GM21367 (cell line): Measurements from ENCODE around the gene HCFC1R1.

Source experiments
- ATAC-seq: cut with Tn5 transposase; IDR thresholded peaks from one replicate; pipeline ENCODE4 v1.9.1; 2021; ENCODE audit not compliant: unreplicated experiment

HCFC1R1 gene

GRCh38 chr16:3035972-3036725 is 12.4 kb upstream of the HCFC1R1 start:
- no peak for ATAC-seq

- ATAC-seq: no peak
Measured at GRCh38 chr16:3035289-3035971, 11.7 kb upstream of the HCFC1R1 start.

GRCh38 chr16:3032624-3033023 is 8.9 kb upstream of the HCFC1R1 start:
- ATAC-seq: no peak

- ATAC-seq: no peak
Measured at GRCh38 chr16:3030222-3031212, 6.8 kb upstream of the HCFC1R1 start.

- ATAC-seq: no peak
Measured at GRCh38 chr16:3029491-3030221, 5.9 kb upstream of the HCFC1R1 start.

GRCh38 chr16:3028716-3029319 is 5.1 kb upstream of the HCFC1R1 start:
- ATAC-seq: no peak

- no peak for ATAC-seq
Measured at GRCh38 chr16:3027983-3028715, 4.4 kb upstream of the HCFC1R1 start.

- ATAC-seq: no peak
Measured at GRCh38 chr16:3027489-3027795, 3.7 kb upstream of the HCFC1R1 start.

- no peak for ATAC-seq
Measured at GRCh38 chr16:3026609-3027488, 3.1 kb upstream of the HCFC1R1 start.

- ATAC-seq: no peak
Measured at GRCh38 chr16:3026003-3026378, 2.2 kb upstream of the HCFC1R1 start.

GRCh38 chr16:3025032-3026002 is 1.6 kb upstream of the HCFC1R1 start:
- no peak for ATAC-seq

- no peak for ATAC-seq
Measured at GRCh38 chr16:3023415-3023668, 400 bp downstream of the HCFC1R1 start.

- no peak for ATAC-seq
Measured at GRCh38 chr16:3022684-3023414, 893 bp downstream of the HCFC1R1 start.

- no peak for ATAC-seq
Measured at GRCh38 chr16:3022208-3022683, 1.5 kb downstream of the HCFC1R1 start.

- ATAC-seq: no peak
Measured at GRCh38 chr16:3021449-3022207, 2.1 kb downstream of the HCFC1R1 start.
